HG02973 (cell line): Measurements from ENCODE around the gene RBM19.
"Not testable (repeated sequence)": the region's sequence is repeated elsewhere in the genome, so short reads cannot be mapped to it uniquely, and the experiment has no call there.

ENCODE experiments used
- ATAC-seq: cut with Tn5 transposase; IDR thresholded peaks from one replicate; pipeline ENCODE4 v1.9.1; 2021; ENCODE audit warnings: moderate library complexity; ENCODE audit not compliant: unreplicated experiment

The RBM19 gene

DNA sequence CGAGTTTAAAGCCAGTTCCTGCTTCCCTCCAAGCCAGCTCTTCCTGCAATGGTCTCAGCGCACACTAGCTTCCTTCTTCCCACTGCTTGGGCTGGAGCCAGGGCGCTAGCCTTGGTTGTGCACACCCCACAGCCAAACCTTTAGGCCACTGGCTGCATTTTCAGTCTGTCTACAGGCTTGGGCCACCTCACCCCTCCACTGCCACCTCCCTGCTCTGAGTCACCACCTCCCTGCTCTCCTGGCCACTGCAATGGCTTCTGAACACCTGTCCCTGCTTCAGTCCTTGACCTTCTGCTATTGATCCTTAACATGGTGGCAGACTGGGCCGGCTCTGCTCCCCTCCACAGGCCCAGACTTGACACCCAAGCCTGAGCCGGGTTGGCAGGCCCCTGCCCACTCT lies 151.1 kb downstream of the RBM19 start:
- ATAC-seq, result no peak

DNA sequence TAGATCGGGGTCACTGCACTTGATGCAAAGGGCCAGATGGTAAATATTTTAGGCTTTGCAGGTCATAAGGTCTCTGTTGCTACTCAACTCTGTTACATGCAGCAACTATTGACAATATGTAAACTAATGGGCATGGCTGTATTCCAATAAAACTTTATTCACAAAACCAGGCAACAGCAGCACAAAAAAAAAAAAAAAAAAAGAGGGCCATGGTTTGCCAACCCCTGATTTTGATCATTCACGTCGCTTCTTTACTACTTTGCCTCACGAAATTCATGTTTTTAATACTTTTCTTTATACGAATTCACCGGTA lies 152.9 kb downstream of the RBM19 start:
- no peak for ATAC-seq

DNA sequence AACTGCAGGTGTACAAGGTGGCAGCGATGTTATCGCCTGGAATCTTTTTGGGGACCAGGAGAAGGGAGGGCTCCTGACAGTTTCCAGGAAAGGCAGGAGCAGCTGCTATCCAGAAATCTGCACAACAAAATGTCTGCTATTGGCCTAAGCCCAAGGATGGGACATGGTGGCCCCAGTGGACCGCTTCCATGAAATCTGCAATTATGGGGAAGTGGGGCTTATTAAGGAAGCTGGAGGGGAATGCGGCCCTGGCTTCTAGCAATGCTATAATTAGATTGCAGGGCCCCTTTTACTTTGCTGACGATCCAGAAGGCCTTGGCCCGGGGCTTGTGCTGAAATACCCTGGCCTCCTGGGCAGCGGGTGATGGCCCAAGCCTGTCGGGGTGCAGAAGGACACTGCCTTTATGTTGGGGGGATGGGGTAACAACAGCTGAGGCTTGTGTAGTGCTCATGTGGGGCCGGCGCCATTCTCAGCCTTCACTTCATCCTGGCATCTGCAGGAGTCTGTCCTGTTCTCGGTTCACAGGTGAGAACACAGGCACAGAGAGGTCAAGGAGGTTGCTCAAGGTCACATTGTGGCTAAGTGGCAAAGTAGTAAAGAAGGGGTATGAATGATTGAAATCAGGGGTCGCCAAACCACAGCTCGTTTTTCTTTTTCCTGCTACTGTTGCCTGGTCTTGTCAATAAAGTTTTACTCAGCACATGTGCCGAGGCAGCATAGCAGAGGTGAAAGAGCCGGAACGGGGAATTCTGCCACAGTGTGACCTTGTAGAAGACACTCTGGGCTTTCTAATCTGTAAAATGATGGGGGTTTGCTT lies 153.5 kb downstream of the RBM19 start:
- no peak for ATAC-seq

DNA sequence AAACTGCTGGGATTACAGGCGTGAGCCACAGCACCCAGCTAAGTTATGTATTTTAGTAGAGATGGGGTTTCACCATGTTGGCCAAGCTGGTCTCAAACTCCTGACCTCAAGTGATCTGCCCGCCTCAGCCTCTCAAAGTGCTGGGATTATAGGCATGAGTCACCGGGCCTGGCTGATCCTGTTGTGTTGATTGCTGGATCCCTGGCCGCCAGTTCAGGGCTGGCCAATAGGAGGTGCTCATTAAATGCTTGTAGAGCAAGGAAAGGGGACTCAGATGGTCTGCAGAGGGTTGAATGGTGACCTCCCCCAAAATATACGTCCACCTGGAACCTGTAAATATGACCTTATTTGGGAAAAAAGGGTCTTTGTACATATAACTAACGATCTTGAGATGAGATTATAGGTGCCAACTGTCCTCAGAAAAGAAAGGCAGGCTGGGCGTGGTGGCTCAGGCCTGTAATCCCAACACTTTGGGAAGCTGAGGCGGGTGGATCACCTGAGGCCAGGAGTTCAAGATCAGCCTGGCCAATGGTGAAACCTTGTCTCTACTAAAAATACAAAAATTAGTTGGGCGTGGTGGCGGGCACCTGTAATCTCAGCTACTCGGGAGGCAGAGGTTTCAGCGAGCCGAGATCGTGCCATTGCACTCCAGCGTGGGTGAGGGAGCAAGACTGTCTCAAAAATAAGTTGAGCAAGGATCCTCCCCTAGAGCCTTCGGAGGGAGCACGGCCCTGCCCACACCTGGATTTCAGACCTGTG lies 156.5 kb downstream of the RBM19 start:
- not testable (repeated sequence) for ATAC-seq

DNA sequence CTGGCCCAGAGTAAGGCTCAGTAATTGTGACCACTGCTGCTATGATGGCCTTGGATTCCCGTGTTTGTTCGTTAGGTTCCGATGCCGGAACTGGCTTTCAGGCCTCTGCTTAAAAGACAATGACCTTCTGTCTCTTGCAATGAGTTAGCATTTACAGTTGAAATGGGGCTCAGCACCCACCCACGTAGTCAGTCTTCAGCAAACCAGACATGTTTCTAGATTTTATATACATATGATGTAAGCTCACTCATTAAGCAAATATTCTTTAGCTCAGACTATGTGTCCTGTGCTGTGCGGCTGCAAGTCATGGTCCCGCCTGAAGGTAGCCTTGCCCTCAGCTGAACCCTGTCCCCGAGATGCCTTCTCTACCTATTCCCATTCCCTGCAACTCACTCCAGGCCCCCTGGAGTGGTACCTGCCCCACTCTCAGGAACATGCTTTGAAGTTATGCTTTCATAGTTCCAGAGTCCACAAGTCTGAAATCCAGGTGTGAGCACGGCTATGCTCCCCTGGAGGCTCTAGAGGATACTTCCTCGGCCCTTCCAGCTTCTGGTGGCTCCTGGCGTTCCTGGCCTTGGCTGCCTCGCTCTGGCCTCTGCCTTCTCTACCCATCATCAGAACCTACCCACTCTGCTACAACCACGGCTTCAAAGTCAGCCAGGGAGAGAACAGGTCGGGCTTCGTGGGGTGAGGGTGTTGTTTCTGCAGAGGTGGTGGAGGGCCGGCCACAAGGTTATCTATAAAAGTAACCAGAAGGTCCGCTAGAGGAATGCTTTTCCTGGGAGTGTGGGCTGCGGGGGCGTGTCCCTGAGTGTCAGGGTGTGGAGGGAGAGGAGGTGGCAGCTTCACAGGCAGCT lies 157.8 kb downstream of the RBM19 start:
- ATAC-seq, result no peak

DNA sequence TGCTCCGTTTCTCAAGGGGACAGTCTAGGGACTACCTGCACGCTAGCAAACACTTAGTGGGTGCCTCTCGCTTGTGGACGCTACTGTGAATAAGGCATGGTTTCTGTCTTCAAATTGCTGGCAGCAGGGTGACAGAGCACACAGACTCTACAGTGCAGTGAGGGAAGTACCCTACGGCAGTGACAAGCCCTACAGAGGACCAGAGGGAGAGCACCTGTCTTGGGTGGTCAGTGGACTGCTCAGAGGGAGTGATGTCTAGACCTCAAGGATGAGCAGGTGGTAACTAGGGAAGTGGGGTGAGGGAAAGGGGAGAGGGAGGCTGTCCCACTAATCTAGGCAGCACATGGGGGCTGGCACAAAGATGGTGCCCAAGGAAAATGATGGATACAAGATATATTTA lies 160.5 kb downstream of the RBM19 start:
- ATAC-seq, result no peak

DNA sequence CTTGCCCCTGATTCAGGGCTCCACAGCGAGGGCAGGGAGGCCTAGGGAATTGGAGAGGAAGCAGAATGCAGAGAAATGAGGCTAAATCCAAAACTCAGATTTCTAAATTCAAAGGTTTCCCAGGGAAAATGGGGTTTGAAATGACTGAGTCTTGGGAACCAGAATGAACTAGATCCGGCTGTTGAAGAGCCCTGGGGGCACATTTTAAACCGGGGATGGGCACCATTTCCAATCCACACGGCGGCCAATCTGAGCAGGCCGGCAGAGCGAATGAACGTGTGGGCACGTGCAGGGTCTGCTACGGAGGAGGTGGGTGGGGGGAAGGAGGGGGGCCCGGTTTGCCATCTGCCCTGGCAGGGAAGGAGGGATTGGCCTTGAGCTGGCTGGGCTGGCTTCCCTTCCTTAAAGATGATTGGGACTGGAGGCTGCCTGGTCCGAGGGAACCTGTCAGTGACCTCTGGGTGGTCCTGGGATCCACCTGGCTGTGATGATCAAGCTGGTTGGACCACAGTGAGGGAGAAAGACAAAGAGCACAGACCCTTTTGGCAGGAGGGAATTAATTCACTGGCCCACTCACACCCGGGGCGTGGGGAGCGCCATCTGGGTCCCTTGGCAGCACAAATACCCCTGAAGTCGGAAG lies 161.0 kb downstream of the RBM19 start:
- no peak for ATAC-seq

DNA sequence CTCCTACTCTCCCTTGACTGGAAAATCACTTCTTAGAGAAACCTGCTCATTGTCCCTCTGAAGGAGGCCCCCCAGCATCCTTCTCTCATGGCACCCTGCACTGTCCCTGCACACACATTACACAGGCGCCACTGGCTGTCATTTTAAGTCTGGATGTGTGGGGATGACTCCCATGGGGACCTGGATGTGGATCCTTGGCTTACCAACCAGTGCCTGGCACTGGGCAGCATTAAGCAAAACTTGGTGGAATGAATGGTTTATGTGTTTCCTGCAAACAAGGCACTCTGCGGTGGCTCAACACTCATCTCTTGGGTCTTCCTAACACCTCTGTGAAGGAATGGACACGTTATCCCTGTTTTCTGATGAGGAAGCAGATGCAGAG lies 162.4 kb downstream of the RBM19 start:
- ATAC-seq, result no peak

DNA sequence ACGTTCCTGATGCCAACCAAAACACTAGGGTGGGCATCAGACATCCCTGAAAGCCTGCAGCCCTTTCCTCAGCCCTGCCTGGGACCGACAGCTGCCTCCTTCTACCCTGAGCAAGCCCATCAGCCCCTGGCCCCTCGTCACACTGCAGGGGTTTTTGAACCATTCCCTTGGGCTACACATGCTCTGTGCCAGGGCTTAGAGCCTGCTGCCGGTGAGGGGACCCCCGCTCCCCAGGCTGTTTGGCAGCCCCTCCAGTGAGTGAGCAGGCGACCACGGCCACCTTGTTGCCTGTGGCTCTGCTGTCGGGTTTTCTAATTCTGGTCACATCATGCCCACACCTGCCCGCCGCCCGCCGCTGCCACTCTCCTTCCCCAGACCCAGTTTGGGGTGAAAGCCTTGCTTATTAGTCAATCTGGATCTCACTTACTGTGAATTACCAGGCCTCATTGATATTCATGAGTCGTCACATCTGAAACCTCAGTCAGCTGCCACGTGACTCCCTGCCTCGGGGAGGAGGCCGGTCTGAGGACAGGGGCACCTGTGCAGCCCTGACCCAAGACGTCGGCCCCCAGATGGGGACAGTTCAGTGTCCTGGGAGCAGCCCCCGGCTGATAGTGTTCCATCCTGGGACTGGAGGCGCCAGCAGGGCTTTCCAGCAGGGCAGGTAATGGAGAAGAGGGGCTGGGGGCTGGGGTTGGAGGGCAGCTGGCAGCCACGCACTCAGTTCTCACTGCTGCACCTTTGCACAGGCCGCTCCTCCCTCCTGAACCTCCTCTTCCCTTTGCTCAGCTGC lies 163.0 kb downstream of the RBM19 start:
- ATAC-seq, result no peak

DNA sequence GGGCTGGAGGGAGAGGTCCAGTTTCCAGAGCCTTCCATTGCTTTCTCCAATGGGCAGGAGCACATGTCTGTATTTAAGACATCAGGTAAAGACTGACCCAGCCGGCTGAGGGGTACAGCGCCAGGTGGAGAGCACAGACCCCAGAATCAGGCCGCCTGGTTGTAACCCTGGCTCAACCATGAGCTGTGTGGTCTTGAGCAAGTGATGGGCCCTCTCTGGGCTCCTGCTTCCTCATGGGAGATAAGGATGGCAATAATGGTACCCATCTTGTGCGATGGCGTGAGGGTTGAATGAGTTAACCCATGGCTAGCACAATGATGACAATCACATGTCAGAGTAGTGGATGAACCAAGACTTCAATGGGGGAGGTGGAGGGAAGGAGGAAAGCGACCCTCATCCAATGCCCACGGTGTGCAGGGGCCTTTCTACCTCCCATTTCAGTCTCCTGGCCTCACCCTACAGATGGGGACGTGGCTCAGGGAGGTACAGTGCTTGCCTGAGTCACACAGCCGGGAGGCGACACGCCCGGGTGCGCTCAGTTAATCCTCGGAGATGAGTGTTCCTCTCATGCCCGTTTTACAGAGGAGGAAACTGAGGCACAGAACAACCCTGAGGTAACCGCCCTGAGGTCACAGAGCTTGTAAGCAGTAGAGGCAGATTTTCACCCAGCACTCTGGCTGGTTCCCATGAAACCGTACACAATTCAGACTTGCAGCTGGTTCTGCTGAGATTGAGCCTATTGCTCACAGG lies 163.9 kb downstream of the RBM19 start:
- ATAC-seq, result no peak

DNA sequence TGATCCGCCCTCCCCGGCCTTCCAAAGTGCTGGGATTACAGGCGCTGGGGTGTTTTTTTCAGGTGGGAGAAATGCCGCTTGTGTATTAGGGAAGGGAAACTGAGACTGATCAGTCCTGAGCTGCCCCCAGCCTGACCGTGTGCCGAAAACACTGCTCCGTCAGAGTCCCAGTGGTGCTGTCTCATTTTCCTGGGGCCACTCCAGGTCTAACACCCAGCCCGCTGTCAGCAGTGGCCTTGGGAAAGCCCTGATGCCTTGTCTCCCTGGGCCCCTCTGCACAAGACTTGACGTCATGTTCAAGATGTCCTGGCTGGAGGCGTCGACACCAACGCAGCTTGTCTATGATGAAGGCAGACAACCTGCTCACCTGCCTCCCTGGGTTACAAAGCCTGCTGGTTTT lies 165.9 kb downstream of the RBM19 start:
- no peak for ATAC-seq

DNA sequence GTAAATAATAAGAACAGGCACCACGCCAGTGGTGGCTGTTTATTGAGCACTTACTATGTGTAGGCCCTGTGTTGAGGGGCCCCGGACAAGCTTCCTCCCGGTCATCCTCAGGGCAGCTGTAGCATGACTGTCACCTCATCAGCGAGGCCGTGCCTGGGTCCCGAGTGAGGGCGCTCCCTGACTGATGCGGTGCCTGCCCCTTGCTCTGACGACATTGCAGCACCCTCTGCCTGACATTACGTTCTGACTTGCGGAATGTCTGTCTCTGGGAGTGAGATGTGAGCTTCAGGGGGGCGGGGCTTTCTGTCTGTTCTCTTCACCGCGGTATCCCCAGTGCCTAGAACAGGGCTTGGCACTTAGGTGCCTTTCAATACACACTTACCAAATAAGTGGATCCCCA lies 167.6 kb downstream of the RBM19 start:
- no peak for ATAC-seq

DNA sequence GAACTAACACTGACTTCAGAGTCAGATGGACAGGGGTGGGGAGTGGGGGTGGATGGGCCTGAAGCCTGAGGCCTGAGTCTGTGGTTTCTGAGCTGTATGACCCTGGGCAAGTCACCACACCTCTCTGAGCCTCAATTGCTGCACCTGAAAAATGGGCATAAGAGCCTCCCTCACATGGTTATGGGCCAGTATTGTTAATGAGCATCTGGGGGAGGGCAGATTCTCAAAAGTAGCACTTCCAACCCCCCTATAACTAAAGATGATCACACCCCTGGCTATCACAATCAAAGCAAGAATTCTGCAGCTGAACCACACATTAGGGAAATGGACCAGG lies 168.6 kb downstream of the RBM19 start:
- no peak for ATAC-seq

DNA sequence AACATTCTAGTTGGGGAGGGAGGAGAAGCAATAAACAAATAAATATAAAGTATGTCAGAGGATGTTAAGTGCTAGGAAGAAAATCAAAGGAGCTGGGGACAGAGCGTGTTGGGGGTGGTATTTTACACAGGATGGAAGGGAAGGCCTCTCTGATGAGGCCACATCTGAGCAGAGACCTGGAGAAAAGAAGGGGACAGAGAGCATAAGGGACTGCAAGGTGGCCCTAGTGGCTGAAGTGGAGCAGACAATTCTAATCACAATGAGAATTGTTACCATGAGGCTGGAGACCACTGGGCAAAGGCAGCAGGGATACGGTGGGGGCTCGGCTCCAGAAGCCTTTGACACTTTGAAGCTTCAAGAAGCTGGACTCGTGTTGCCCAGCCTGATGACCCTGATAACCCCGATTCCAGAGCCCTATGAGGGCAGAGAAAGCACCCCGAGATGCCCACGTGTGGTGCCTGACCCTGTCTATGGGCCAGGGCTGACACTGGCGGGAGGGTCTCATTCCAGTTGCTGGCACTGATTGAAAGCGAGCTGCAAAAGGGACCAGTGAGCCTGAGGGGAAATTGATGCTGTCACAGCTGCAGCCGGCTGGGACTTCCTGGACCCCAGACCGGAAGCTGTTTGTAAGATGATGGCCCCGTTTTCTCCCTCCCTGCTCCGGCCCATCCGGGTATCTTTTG lies 169.1 kb downstream of the RBM19 start:
- ATAC-seq, result no peak

DNA sequence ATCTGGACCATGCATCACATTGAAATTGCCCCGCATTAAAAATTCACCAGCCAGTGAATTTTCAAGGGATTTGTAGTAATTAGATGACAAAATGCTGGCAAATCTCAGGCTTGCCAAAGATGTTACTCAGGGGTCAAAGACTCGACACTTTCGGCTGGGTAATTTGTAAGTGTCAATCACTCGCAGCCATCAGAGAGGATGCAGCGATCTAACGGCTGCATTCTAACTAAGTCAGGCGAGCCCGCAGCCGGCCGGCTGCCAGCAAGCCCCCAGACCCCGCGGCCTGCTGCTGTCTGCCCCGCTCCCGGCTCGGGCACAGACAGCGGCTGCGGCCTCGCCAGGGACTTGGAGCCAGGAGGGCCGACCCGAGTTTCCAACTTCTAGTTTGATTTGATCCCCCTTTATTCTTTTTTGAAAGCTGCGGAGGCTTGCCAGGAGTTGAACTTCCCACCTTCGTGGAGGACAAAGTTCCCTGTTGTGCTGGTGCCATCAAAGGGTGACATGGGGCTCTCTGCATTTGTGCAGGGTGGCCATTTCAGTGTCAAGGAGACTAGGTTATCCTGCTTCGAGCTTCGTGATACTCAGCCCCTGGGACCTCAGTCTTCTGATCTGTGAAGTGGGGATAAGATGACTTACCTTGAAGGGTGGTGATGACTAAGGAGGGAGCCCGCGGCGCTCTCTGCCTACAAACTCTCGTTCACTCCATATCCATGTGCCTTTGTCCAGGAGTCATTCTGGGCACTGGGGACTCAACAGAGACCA lies 169.9 kb downstream of the RBM19 start:
- no peak for ATAC-seq

DNA sequence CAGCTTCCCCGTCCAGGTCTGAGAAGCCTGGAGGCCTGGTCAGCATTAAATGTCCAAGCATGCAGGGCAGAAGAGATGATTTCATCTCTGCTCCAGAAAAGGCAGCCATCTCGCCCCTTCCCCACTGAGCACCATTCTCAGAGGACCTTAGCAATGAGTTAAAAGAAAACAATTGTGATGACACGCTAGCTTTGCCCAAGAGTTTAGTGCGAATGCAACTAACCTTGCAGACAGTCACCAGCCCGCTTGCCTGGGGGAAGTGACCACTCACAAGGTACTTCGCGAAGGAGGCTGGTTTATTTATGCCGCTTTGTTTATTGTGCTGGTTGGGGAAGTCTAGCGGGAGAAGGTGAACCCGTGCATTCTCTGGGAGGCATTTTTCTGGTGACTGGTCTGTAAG lies 170.7 kb downstream of the RBM19 start:
- no peak for ATAC-seq

DNA sequence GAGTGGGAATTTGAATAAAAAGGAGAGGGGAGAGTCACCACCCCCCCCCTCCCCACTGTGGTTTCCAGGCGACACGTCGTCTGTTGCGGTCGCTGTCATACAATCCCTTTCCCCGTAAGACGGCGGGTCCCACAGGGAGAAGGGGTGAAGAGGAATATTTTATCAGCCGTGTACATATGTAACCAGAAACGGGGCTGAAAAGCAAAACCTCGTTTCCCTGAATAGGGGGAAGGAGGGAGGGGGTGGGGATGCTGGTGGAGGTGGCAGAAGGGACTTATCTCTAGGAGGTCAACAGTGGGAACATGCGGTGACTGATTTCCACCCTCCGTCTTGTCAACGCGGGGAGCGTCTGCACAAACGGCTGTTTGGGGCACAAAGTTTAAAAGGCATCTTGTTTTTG lies 171.4 kb downstream of the RBM19 start:
- ATAC-seq, result no peak

DNA sequence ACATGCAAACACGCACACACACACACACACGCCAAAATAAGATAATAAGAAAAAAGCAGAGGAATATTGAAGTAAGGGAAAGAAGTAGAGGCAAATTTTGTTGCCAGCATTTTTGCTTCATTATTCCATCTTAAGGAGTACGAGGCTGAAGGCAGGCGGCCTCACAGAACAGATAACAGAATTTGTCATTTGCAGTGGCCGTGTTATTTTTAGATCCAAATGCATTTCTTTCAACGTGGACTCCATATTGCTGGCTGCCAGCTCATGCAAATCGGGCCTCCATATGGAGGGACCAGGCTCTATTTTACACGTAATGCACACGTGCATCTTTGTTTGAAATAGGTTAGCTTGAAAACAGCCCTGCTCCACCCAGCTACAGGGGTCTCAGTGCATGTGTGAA lies 172.9 kb downstream of the RBM19 start:
- ATAC-seq, result no peak

DNA sequence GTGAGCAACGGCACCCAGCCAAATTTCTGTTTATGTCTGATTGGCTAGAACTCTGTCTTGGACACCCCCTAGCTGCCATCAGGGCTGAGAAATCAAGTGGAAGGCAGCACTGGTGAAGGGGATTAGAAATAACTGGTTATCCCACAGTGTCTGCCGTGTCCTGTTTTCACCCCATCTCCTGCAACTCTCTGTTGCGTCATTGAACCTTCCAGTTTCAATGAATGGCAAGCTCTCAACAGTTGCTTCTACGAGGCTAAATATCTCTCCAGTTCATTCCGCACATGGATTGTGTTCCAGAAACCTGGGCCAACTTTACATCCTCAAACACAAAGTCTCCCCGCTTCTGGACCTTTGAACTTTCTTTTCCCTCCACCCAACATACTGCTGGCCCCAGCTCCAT lies 173.7 kb downstream of the RBM19 start:
- no peak for ATAC-seq
